WTC11 (cell line): ENCODE measurements around the gene PCSK1N. TPM values are rescaled to one million over a fixed set of nuclear protein-coding genes. Genes with fewer than 3 reads are reported as not detected.

ENCODE experiments used
- ATAC-seq: fragments of 200-7000 bp; cut with Tn5 transposase; 2 replicates; pipeline ENCODE4 v1.10.0; 2021; ENCODE audit warnings: mild to moderate bottlenecking, moderate library complexity
- CTCF ChIA-PET: fragments of 300-600 bp; sonication (Branson Sonifier 250); formaldehyde crosslinking; loops from one replicate; lab custom pipeline; 2021; ENCODE audit warnings: antibody characterized with exemption; lab: Charles Lee
- POLR2A ChIA-PET: fragments of 350-600 bp; sonication (Branson Sonifier 250); formaldehyde crosslinking; loops from one replicate; lab custom pipeline; 2021; ENCODE audit warnings: antibody characterized with exemption; lab: Charles Lee
- DNase-seq: peaks from one replicate; pipeline ENCODE4 v3.0.0; 2021; ENCODE audit warnings: low spot score
- H3K27ac Mint-ChIP-seq: 2 replicates; pipeline ENCODE4 v1.8.0; 2021; ENCODE audit warnings: mixed read lengths
- H3K27me3 Mint-ChIP-seq: 2 replicates; pipeline ENCODE4 v1.8.0; 2021; ENCODE audit warnings: low read depth, mild to moderate bottlenecking, moderate library complexity, mixed read lengths
- H3K36me3 Mint-ChIP-seq: 2 replicates; pipeline ENCODE4 v1.8.0; 2021; ENCODE audit warnings: mixed read lengths
- H3K4me1 Mint-ChIP-seq: 2 replicates; pipeline ENCODE4 v1.8.0; 2022; ENCODE audit warnings: mixed read lengths
- H3K4me3 Mint-ChIP-seq: 2 replicates; pipeline ENCODE4 v1.8.0; 2021; ENCODE audit warnings: mild to moderate bottlenecking, moderate library complexity, mixed read lengths
- H3K9me3 Mint-ChIP-seq: 2 replicates; pipeline ENCODE4 v1.8.0; 2021; ENCODE audit warnings: mixed read lengths
- ARID4B ChIP-seq: sonication (generic); formaldehyde crosslinking; IDR thresholded peaks from 2 replicates; pipeline ENCODE4 v1.8.0; 2023; ENCODE audit warnings: missing genetic modification reagents, mild to moderate bottlenecking, borderline replicate concordance
- CDX4 ChIP-seq: fragments of 250-450 bp; sonication (Bioruptor Pico); IDR thresholded peaks from 2 replicates; pipeline ENCODE4 v1.9.0; 2021; ENCODE audit warnings: moderate library complexity, mild to moderate bottlenecking, inconsistent platforms, borderline replicate concordance
- CREM ChIP-seq: sonication (generic); formaldehyde crosslinking; IDR thresholded peaks from 2 replicates; pipeline ENCODE4 v1.8.1; 2022; ENCODE audit warnings: mild to moderate bottlenecking, missing genetic modification reagents, moderate library complexity
- ESRRA ChIP-seq: sonication (generic); formaldehyde crosslinking; IDR thresholded peaks from 2 replicates; pipeline ENCODE4 v1.8.1; 2022; ENCODE audit warnings: mild to moderate bottlenecking, missing genetic modification reagents, borderline replicate concordance
- ETV6 ChIP-seq: sonication (generic); formaldehyde crosslinking; IDR thresholded peaks from 2 replicates; pipeline ENCODE4 v1.8.1; 2022; ENCODE audit warnings: mild to moderate bottlenecking, missing genetic modification reagents
- FOXP1 ChIP-seq: sonication (generic); formaldehyde crosslinking; IDR thresholded peaks from 2 replicates; pipeline ENCODE4 v1.8.0; 2022; ENCODE audit warnings: missing genetic modification reagents, mild to moderate bottlenecking, moderate library complexity, borderline replicate concordance
- JAZF1 ChIP-seq: fragments of 250-450 bp; sonication (Bioruptor Pico); IDR thresholded peaks from 2 replicates; pipeline ENCODE4 v1.9.0; 2021; ENCODE audit warnings: moderate library complexity, mild to moderate bottlenecking, inconsistent platforms
- MYBL2 ChIP-seq: sonication (generic); formaldehyde crosslinking; IDR thresholded peaks from 2 replicates; pipeline ENCODE4 v1.8.1; 2023; ENCODE audit warnings: mild to moderate bottlenecking, moderate library complexity, missing genetic modification reagents
- NFE2L1 ChIP-seq: sonication (generic); formaldehyde crosslinking; IDR thresholded peaks from 2 replicates; pipeline ENCODE4 v1.8.1; 2023; ENCODE audit warnings: missing genetic modification reagents
- NR2C2 ChIP-seq: sonication (generic); formaldehyde crosslinking; IDR thresholded peaks from 2 replicates; pipeline ENCODE4 v1.8.0; 2022; ENCODE audit warnings: mild to moderate bottlenecking, missing genetic modification reagents
- PREB ChIP-seq: sonication (generic); formaldehyde crosslinking; IDR thresholded peaks from 2 replicates; pipeline ENCODE4 v1.8.1; 2022; ENCODE audit warnings: mild to moderate bottlenecking, missing genetic modification reagents, moderate library complexity, borderline replicate concordance
- PRRX2 ChIP-seq: fragments of 250-450 bp; sonication (Bioruptor Pico); IDR thresholded peaks from 2 replicates; pipeline ENCODE4 v1.8.0; 2021; ENCODE audit warnings: mild to moderate bottlenecking
- SMAD3 ChIP-seq: sonication (generic); formaldehyde crosslinking; IDR thresholded peaks from 2 replicates; pipeline ENCODE4 v1.8.0; 2022; ENCODE audit warnings: missing genetic modification reagents, mild to moderate bottlenecking, borderline replicate concordance
- SP1 ChIP-seq: sonication (generic); formaldehyde crosslinking; conservative IDR thresholded peaks from 2 replicates; pipeline ENCODE4 v1.8.1; 2022; ENCODE audit warnings: missing genetic modification reagents
- USF1 ChIP-seq: sonication (generic); formaldehyde crosslinking; IDR thresholded peaks from 2 replicates; pipeline ENCODE4 v1.8.0; 2022; ENCODE audit warnings: mild to moderate bottlenecking, missing genetic modification reagents
- USF2 ChIP-seq: sonication (generic); formaldehyde crosslinking; IDR thresholded peaks from 2 replicates; pipeline ENCODE4 v1.8.1; 2023; ENCODE audit warnings: mild to moderate bottlenecking, missing genetic modification reagents, moderate library complexity
- ZBTB43 ChIP-seq: sonication (generic); formaldehyde crosslinking; IDR thresholded peaks from 2 replicates; pipeline ENCODE4 v1.8.1; 2023; ENCODE audit warnings: mild to moderate bottlenecking, missing genetic modification reagents
- ZNF232 ChIP-seq: sonication (generic); formaldehyde crosslinking; IDR thresholded peaks from 2 replicates; pipeline ENCODE4 v1.8.0; 2022; ENCODE audit warnings: mild to moderate bottlenecking, missing genetic modification reagents
- ZNF317 ChIP-seq: sonication (generic); formaldehyde crosslinking; IDR thresholded peaks from 2 replicates; pipeline ENCODE4 v1.8.1; 2023; ENCODE audit warnings: low read depth, mild to moderate bottlenecking, moderate library complexity, missing genetic modification reagents, borderline replicate concordance
- ZNF416 ChIP-seq: fragments of 250-450 bp; sonication (Bioruptor Pico); IDR thresholded peaks from 2 replicates; pipeline ENCODE4 v1.9.0; 2021; ENCODE audit warnings: mild to moderate bottlenecking, inconsistent platforms
- ZNF532 ChIP-seq: fragments of 250-450 bp; sonication (Bioruptor Pico); IDR thresholded peaks from 2 replicates; pipeline ENCODE4 v1.9.0; 2021; ENCODE audit warnings: mild to moderate bottlenecking, borderline replicate concordance
- total RNA-seq: library from RNA; stranded (reverse); gene quantifications from 3 replicates; pipeline ENCODE4 v1.2.3, GENCODE V29; 2021

PCSK1N gene
- total RNA-seq, 1 experiment from 2014 or later: 7.5 TPM

- no peak for TF ChIP-seq ZBTB43
- no peak for TF ChIP-seq ZNF232 (CRISPR knock-in tag)
- TF ChIP-seq CDX4 (CRISPR knock-in tag): no peak
- TF ChIP-seq ESRRA: no peak
- no peak for TF ChIP-seq USF2 (CRISPR knock-in tag)
- no peak for TF ChIP-seq MYBL2
Measured at GRCh38 chrX:48793935-48794334, 41.5 kb downstream of the PCSK1N start (continued).

- no peak overlapping the region for H3K27ac Mint-ChIP-seq
- ATAC-seq: no peak
- no peaks in the 10 kb centered on the region for H3K9me3 Mint-ChIP-seq
- DNase-seq: no peak
- H3K4me3 Mint-ChIP-seq: no peak overlapping the region
- CTCF ChIA-PET: no interaction called here
- TF ChIP-seq CREM (CRISPR knock-in tag) (no peak), NR2C2 (CRISPR knock-in tag) (no peak), ZNF532 (CRISPR knock-in tag) (no peak), FOXP1 (CRISPR knock-in tag) (no peak), ZNF317 (no peak), NFE2L1 (CRISPR knock-in tag) (no peak), PREB (CRISPR knock-in tag) (no peak), ZNF416 (no peak), PRRX2 (no peak), SMAD3 (CRISPR knock-in tag) (no peak), ARID4B (CRISPR knock-in tag) (no peak), SP1 (CRISPR knock-in tag) (no peak), JAZF1 (CRISPR knock-in tag) (no peak), ZNF232 (CRISPR knock-in tag) (no peak), USF1 (CRISPR knock-in tag) (no peak), ETV6 (CRISPR knock-in tag) (no peak)
- H3K27me3 Mint-ChIP-seq: peaks cover 10% of the 10 kb centered on the region
- POLR2A ChIA-PET: no interaction called here
- H3K36me3 Mint-ChIP-seq: no peaks in the 10 kb centered on the region
- no peaks in the 10 kb centered on the region for H3K4me1 Mint-ChIP-seq
Measured at GRCh38 chrX:48792219-48792618, 43.2 kb downstream of the PCSK1N start.
